Right renal pelvis (tissue), 4 donors: ENCODE data around the gene LYPD6. TPM values are rescaled to one million over a fixed set of nuclear protein-coding genes. Genes with fewer than 3 reads are reported as not detected.
"Not testable (repeated sequence)": the region's sequence is repeated elsewhere in the genome, so short reads cannot be mapped to it uniquely, and the experiment has no call there.

Experiments used
- DNase-seq, 4 donors: peaks; one replicate each; pipeline ENCODE4 v3.0.0-alpha.2; 2013; ENCODE audit warnings: low read depth in 4 of 4, low spot score in 3 of 4, missing footprints in 1 of 4
- polyA plus RNA-seq, 4 donors: library from polyadenylated mRNA; unstranded; fragments of 120-200 nt; gene quantifications; one replicate each; pipeline ENCODE4 v1.2.1, GENCODE V29; 2013; ENCODE audit not compliant: insufficient read length in 4 of 4

Gene LYPD6
- 10 to 100 TPM; 15.9 to 23.3 (median 20.8) TPM for polyA plus RNA-seq

GRCh38 chr2:149330127-149331022 lies at the start of gene LYPD6:
Gene LYPD6, plus strand, starts transcription at chr2:149330587. Its CDS starts 107,122 bp downstream, at chr2:149437709.
- peak; percentile 66 to 83 (median 72) for DNase-seq

GRCh38 chr2:149281441-149281840 lies 48.9 kb upstream of the LYPD6 start:
- DNase-seq = no peak

- no peak for DNase-seq
Measured at GRCh38 chr2:149290662-149291061, 39.7 kb upstream of the LYPD6 start.

DNA sequence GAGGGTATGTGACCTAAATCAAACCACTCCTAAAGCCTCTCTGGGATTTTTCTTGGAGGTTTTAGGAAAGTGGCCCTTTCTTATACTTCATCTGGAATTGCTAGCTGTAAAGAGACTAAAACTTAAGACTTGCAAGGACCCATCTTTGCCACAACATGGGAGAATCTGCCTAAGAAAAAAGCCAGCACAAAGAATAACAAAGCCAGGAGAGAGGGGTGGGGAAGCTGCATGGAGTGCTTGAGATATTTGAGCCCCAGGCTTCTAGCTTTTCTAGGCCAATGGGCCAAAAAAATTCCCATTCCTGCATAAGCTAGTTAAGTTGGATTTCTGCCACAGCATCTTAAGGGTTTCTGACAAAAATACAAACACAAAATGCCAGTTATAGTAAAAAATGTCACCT lies 38.5 kb upstream of the LYPD6 start:
- DNase-seq = no peak

- DNase-seq = no peak
Measured at GRCh38 chr2:149296031-149296430, 34.4 kb upstream of the LYPD6 start.

- no peak for DNase-seq
Measured at GRCh38 chr2:149307014-149307413, 23.4 kb upstream of the LYPD6 start.

DNA sequence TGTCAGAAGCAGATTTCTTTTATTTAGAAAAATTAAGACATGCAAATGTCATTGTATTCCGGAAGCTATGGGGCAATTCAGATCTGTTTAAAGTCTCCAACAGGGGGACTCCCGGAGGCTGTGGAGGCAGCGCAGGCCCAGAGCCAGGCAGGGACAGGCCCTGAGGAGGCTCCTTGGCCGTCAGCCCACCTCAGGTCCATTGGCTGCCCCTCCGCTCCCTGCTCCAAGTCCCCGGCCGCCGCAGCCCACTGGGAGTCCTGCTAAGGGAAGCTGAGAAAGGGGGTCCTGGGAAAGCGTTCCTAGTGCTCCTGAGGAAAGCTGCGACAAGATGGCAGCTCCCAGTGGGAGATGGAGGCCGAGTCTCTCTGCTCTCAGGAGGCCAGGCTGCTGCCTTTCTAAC lies 20.0 kb upstream of the LYPD6 start:
- DNase-seq = no peak

- no peak for DNase-seq
Measured at GRCh38 chr2:149312039-149312438, 18.3 kb upstream of the LYPD6 start.

DNA sequence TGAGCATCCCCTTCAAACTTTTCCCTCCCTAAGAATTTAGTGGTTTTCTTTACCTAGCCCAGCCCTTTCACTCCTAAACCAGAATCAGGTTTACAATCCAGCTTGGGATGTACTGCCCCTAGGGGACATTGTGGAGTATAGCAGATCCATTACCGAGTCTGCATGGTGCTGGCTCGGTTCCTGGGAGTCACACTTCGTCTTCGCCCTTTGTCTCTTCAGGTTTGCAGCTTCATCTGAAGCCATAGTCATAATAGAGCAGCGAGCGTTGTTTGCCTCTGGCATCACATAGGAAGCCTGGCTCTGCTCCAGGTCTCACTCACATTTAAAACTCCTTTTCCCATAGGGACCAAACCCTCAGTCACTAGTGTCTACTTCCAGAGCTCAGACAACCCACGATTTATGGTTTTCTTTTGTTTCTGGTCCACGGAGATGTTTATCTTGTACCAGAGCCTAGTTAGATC lies 16.8 kb upstream of the LYPD6 start:
- DNase-seq = peak in 3 of 4 donors; percentile 27 to 39 (median 38)

DNA sequence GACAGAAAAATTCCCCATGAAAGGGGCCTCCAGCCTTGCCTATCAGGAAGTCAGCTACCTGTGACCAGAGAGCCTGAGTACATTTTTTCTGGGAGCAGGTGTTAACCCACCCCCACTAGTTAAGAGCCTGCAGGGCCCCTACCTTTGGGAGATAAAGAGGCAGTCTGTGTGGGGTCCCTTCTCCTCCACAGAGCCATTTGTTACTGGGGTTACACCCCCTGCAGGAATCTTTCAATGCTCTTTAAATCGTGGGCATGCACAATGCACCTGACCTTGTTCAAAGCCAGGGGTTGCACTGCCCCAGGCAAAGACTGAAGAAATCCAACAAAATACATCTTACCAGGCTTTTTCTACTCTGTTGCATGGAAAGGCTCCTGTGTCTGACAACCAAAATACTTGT lies 15.7 kb upstream of the LYPD6 start:
- DNase-seq = no peak

GRCh38 chr2:149315461-149315860 lies 14.9 kb upstream of the LYPD6 start:
- no peak for DNase-seq

GRCh38 chr2:149318566-149318965 lies 11.8 kb upstream of the LYPD6 start:
- DNase-seq = not testable (repeated sequence)

DNA sequence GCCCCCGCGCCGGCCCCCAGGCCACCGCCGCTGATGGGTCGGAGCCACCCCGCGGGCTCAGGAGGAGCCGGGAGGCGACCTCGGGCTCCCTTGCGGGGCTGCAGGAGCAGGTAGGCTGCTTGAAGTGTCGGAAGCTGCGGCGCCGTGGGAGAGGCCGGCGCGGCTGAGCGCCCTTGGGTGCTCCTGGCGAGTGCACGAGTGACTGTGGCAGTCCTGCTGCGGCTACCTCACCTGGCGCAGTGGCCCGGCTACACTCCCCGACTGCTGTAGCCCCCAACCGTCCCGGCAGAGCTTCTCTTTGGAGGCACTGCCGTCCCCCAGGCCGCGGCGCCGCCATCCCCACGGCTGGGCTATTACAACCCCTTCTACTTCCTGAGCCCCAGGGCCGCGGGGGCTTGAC lies 10.0 kb upstream of the LYPD6 start:
- no peak for DNase-seq

DNA sequence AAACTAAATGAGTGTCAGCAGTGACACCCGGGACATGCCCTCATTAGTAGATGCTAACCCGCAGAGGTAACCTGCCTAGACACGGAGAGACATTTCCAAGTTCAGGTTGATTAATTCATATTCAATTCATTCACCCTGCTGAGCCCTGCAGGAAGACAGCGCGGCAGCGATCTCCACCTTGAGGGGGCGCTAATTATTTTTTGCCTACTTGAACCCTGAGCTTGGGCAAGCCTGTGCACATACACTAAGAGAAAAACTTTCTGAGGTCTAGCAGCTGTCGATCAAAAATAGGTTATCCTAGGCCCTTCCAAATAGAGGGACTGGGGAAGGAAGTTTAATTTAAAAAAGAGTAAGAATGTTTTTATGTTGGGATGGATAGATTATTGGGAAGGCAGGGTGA lies 1.3 kb upstream of the LYPD6 start:
- DNase-seq = no peak

- DNase-seq = peak in 1 of 4 donors; percentile 53
Measured at GRCh38 chr2:149329489-149330126, 779 bp upstream of the LYPD6 start.

DNA sequence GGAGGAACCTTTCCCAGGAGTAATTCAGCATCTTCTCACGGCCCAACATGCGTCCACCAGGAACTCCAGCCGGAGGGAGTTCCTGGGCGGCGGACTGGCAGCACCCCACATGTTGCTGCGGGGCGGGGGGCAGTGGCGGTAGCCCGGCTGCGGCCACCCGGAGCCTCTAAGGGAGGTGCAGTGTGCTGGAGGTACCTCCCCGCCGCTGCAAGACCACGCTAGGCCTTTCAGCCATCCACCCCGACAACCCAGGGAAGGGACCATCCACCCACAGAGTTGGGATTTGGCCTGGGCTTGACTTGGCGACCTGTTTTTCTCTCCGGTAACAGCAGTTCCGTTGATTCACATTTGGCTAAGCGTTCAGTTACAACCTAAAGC lies 625 bp downstream of the LYPD6 start:
- no peak for DNase-seq

DNA sequence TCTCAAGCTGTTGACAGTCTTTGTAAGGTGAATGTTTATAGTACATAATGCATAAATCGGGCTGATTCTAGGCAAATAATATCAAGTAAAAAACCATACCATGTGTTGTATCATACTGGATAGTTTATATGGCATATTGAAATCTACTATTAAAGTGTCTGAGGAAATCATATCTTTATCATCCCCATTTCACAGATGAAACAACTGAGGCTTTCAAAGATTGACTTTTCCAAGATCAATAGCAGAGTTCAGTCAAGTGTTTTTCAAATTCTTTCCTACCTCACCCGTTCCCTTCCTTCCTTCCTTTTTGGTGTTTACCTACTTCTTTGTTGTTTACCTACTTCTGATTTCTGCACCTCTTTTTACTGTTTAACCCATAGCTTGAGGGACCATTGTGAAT lies 2.0 kb downstream of the LYPD6 start:
- no peak for DNase-seq

DNA sequence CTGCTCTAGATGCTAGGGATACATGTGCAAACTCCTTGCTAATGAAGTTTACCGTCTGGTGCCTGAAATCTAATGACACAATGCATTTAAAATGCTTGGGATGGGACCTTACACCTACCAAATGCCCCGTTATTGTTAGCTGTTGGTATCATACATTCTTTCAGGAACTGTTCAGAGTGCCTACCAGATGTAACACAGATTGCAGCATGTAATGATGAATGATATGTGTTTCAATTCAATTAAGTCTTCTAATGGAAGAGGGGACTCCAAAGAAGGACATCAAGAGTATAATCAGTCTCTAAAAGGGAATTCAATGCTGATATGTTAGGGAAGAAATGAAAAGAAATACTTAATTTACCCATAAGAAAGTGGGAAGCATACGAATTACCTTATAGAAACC lies 3.2 kb downstream of the LYPD6 start:
- DNase-seq = no peak

- DNase-seq = no peak
Measured at GRCh38 chr2:149334156-149334555, 3.8 kb downstream of the LYPD6 start.

GRCh38 chr2:149339324-149339723 lies 8.9 kb downstream of the LYPD6 start:
- no peak for DNase-seq

- no peak for DNase-seq
Measured at GRCh38 chr2:149342509-149342908, 12.1 kb downstream of the LYPD6 start.

DNA sequence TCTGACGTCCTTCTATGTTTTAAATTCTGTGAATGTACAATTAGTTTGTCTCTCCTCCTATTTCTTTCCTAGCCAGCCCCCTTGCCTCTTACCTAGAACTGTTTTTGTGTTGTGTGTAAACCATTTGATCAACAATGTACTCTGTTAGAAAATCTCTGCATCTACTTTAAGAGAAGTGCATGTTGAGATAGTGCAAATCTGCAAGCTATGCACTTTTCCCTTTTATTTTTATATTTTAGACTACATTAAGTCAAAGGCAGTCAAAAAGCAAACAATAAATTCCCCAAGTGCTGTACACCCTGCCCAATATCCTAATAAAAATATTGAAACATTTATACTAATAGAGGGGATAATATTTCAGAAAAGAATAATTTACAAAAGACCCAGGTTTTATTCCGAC lies 13.7 kb downstream of the LYPD6 start:
- DNase-seq = no peak
